HG03175 (cell line): ENCODE measurements around the gene EXPH5.

Experiments
- ATAC-seq: cut with Tn5 transposase; IDR thresholded peaks from one replicate; pipeline ENCODE4 v1.9.1; 2021; ENCODE audit warnings: mild to moderate bottlenecking, moderate library complexity; ENCODE audit not compliant: unreplicated experiment

The EXPH5 gene

GRCh38 chr11:108522318-108522717 lies 71.2 kb downstream of the EXPH5 start:
- ATAC-seq: no peak

- no peak for ATAC-seq
Observed at GRCh38 chr11:108518581-108518980, 75.0 kb downstream of the EXPH5 start.

- ATAC-seq: no peak
Observed at GRCh38 chr11:108516125-108516524, 77.4 kb downstream of the EXPH5 start.

GRCh38 chr11:108512708-108513107 lies 80.9 kb downstream of the EXPH5 start:
- no peak for ATAC-seq

GRCh38 chr11:108511851-108512474 lies 81.6 kb downstream of the EXPH5 start:
- ATAC-seq: no peak

GRCh38 chr11:108508653-108509593 lies 84.6 kb downstream of the EXPH5 start:
- ATAC-seq: no peak

- ATAC-seq: no peak
Observed at GRCh38 chr11:108501396-108501795, 92.2 kb downstream of the EXPH5 start.

- ATAC-seq: no peak
Observed at GRCh38 chr11:108500721-108501120, 92.8 kb downstream of the EXPH5 start.

- no peak for ATAC-seq
Observed at GRCh38 chr11:108500169-108500568, 93.4 kb downstream of the EXPH5 start.

GRCh38 chr11:108498816-108499408 lies 94.7 kb downstream of the EXPH5 start:
- no peak for ATAC-seq

- peak; percentile 59 for ATAC-seq
Observed at GRCh38 chr11:108498046-108498815, 95.3 kb downstream of the EXPH5 start, which contains the start of gene POGLUT3. Gene POGLUT3, minus strand, starts transcription at chr11:108498384. Its CDS starts 18 bp downstream, at chr11:108498366.

GRCh38 chr11:108497317-108498045 lies 96.1 kb downstream of the EXPH5 start:
- ATAC-seq: peak; percentile 57

- ATAC-seq: no peak
Observed at GRCh38 chr11:108496643-108497256, 96.8 kb downstream of the EXPH5 start.

- no peak for ATAC-seq
Observed at GRCh38 chr11:108495326-108495725, 98.2 kb downstream of the EXPH5 start.

- ATAC-seq: no peak
Observed at GRCh38 chr11:108494182-108494581, 99.4 kb downstream of the EXPH5 start.

- no peak for ATAC-seq
Observed at GRCh38 chr11:108491936-108492335, 101.6 kb downstream of the EXPH5 start.

- no peak for ATAC-seq
Observed at GRCh38 chr11:108486828-108487227, 106.7 kb downstream of the EXPH5 start.

GRCh38 chr11:108486331-108486730 lies 107.2 kb downstream of the EXPH5 start:
- no peak for ATAC-seq

GRCh38 chr11:108483163-108483562 lies 110.4 kb downstream of the EXPH5 start:
- ATAC-seq: no peak
